Activated CD4-positive, CD25-positive, alpha-beta regulatory T cell treated with anti-CD3 and anti-CD28 coated beads, Interleukin-2, amount 50 U/mL, for 24 hours (primary cell): ENCODE data around the gene MTMR12.

ENCODE experiments used
- ATAC-seq, 2 donors: fragments of 150-1000 bp; cut with Tn5 transposase; one replicate each; pipeline ENCODE4 v1.10.0; 2021; ENCODE audit warnings: mild to moderate bottlenecking in 1 of 2, moderate library complexity in 1 of 2

The MTMR12 gene

DNA sequence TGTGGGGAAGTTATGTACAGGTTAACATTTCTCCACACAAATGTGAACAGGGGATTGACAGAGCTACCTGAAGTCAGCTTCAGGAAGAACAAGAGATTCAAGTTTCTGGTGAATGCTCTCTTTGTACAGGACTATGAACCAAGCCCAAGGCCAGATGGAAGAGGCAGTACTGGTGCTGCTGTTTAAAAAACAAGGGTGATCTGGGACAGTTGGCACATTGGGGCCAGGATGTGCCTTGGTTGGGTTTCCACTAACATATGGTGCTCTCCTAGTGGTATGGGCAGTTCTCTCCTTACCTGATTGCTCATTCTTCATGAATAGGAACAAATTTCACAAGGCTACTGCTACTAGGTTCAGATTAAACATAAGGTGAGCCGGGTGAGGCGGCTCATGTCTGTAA lies 40.0 kb downstream of the MTMR12 start:
- ATAC-seq, result no peak

DNA sequence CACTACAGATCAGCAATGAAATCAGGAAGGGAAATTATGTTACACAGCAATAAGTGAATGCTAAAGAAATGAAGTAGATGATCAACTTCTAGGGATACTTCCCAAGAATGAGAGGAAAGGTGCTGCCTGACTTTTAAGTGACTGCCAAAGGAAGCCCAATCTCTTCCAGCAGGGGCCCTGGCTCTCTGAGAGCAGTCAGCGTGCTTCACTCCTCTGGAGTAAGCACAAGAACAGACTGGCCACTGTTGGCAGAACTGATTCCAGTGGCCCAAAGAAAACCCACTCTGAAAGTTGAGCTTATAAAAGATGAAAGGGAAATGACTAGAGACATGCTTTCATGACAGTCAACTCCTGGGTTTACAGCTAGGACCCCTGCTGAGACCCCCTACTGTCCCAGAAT lies 41.8 kb downstream of the MTMR12 start:
- no peak for ATAC-seq

- no peak for ATAC-seq
These were observed 42.6 kb downstream of the MTMR12 start for GRCh38 chr5:32270178-32270577.

DNA sequence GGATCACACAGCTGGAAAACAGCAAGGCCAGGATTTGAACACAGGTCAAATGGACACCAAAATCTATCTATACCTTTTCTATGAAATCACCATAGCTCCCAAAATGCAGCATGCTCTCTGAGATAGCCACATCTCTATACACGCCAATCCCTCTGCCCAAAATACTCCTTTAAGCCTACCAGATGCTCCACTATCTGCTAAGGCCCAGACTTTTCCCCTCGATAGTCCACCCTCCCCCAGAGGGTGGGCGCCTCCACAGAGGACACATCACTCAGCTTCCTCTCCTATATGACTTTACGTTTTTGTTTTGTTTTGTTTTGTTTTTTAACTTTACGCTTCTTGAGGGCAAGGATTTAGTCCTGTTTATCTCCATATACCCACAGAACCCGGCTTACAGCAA lies 46.8 kb downstream of the MTMR12 start:
- no peak for ATAC-seq

DNA sequence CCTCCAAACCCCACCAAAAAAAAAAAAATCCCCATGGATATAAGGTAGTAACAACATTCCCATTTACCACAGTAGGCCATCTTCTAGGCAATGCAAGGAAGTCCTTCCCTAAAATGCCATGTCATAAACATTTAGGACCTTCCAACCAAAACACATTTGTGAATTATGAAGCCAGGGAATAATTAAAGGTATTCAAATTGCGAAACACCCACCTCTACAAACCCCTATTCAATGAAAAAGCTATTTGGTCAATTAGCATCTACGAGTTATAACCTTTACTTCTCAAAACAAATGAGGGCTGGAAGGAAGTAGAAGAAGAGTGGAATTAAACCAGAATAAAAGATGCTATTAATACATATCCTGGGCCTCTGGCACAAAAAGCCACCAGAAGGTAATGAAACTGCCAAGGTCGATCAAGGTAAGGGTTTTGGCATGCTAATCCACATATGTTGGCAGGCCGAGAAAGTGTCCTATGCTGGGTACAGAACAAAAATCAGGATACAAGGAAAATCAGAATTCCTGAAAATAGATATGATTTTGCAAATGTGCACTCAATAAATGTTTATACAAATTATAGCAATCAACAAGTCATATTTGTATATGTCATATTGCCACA lies 47.7 kb downstream of the MTMR12 start:
- ATAC-seq, result no peak

DNA sequence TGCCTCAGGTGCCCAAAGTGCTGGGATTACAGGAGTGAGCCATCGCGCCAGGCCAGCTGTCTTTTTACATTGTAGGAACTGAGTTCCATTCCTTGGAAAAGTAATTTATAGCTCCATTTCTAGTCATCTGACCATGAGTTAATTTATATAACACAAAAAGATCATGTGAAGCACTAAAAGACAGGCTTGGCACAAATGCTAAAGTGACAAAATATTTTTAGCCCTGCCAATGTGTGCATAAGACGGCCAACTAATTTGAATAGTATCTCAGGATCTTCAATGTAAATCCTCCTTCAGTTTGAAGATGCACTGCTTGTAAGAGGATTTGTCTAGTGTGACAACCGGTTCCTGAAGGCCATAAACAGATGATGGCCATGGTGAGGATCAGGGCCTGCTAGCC lies 49.1 kb downstream of the MTMR12 start:
- ATAC-seq, result no peak

DNA sequence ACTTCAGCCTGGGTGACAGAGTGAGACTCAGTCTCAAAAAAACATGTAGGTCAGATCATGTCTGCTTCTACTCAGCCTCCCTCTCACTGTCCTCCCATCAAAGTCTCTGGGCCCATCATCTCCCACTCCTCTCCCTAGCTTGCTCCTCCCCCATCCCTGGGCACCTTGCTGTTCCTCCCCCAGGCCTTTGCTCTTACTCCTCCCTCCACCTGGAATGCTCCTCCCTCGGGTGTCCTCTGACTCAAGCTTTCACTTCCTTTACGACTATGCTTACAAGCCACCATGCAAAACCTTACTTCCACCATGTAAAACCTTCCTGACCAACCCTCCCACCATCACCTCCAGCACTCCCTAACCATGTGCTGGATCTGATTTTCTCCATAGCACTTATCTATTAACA lies 51.5 kb downstream of the MTMR12 start:
- peak in 1 of 2 donors; percentile 58 for ATAC-seq

GRCh38 chr5:32259033-32259432 lies 53.7 kb downstream of the MTMR12 start:
- ATAC-seq, result no peak

DNA sequence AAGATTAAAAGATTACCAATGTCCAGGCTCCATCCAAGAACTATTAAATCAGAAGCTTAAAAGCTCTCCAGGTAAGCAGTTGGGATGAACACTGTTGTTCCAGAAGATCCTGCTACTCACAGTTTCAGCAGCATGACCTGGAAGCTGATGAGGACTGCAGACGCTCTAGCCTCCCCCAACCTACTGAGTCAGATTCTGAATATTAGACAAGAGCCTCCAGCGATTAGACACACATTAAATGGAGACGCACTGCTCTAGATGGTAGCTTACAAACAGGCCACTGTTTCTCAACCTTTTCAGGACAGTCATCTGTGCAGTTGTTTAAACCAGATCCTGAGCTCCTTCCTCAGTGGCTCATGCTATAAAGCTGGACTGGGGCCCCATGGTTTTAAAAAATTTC lies 54.3 kb downstream of the MTMR12 start:
- ATAC-seq, result no peak

DNA sequence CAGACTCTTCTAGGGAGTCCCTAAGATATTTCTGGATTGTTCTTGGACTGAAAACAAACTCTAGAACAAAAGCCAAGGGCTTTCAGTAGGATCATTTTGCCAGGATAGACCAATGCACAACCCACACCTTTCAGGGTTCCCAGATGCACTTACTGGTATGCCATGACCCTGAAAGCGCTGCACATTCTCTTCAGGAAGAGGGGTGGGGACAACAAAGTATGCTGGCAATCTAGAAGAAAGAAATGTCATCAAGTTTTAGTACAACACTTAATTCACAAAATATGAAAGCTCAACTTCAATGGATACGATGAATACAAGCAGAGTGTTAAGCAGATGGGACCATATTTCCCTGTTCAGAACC lies 57.2 kb downstream of the MTMR12 start:
- no peak for ATAC-seq

DNA sequence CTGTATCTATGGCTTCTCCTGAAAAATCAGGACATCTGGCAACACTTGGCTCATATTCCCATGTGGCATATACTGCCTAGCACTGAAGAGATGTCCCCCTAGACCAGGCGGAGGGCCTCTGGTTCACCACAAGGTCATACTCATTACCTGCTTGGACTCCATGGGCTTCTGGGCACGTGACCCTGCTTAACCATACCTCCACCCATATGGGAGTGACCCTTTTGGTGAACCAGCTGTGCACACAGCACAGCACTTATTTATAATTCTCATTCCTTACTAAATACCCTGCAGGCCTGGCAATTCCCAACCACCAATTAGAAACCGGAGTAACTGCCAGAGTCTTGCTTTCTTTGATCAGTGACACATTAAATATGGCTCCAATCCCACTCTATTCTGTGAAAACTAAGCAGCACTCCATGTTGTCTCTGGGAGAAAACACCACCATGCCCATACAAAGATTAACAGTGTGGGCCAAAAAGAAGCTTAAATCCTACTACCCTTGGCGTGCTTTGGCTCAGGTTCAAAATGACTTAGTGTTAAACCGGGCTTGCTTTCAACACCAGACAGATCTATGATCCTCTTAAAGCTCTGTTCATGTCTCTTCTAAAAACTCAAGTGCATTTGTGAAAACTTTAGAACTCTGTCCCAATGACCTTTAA lies 57.7 kb downstream of the MTMR12 start:
- ATAC-seq, result no peak

DNA sequence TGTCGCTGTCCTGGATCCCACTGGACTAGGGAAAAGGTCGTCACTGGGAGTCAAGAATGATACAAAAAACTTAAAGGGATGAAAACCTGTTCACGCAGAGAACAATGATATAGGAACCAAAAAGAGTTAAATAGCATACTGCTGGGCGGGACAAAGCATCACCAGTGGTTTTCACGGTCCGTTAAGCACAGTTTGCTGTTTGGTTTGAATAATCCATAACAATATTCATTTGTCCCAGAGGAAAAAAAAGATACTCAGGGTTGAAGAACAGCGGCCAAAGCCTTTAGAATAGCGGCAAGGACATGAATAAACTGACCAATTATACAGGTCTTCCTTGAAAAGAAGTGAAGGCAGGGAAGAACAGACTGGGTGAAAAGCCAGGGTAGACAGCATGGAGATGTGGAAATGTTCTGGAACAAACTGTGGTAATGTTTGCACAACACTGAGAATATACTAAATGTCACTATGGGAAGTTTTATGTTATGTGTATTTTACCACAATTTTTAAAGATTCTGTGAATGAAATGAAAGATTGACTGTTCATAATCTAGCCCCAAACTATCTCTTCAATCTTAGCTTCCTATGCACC lies 60.8 kb downstream of the MTMR12 start:
- no peak for ATAC-seq

GRCh38 chr5:32249668-32250067 lies 63.1 kb downstream of the MTMR12 start:
- ATAC-seq, result no peak

- no peak for ATAC-seq
These were observed 67.0 kb downstream of the MTMR12 start for GRCh38 chr5:32245742-32246141.

GRCh38 chr5:32244017-32244416 lies 68.7 kb downstream of the MTMR12 start:
- no peak for ATAC-seq

DNA sequence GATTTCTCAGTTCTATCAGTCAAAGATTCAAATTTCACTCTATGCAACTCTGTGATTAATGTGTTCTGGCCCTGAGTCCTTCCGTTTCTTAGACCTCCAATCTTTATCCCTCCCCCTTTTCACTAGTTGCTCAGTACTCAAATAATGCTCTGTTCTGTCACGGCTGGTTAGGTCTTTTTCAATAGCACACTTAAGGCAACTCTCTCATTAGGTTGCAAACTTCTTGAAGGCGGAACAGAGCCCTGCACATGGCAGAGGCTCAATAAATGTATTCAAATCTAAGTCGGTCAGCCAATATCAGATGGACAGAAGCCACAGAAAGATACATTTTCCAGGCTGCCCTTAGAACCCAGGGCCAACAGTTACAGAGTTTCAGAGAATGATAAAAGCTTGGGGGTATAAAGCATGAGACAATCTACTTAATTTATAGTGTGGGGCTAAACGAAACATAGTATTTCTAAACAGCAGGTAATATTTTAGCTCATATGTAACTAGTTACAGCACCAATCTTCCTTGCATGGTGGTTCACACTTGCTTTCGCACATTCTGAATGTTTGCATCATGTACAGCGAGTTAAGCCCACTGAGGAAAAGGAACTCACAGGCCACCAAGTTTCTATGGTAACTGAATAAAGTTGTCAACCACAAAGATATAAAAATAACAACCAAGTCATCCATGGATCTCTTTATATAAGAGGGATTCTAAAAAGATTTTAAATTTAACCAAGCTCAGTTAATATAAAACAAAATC lies 71.5 kb downstream of the MTMR12 start:
- no peak for ATAC-seq

DNA sequence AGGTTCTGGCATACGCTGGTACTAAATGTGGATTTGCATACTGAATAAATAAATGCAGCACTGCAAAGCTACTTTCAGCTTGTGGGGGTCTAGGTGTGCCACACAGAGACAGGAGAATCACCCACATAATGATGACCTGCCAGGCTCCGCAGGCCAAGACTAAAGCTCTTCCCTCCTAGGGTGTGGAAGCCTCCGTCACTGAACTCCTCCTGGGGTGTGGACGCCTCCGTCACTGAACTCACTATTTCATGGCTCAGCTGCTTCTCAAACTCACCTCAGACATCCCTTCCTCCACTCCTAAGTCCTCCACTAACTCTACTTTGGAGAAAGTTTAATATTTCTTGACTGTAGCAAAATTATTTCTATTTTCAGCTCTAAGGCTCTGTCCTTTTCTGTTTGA lies 73.4 kb downstream of the MTMR12 start:
- ATAC-seq, result no peak

GRCh38 chr5:32233696-32234447 lies 78.9 kb downstream of the MTMR12 start:
- ATAC-seq, result no peak

DNA sequence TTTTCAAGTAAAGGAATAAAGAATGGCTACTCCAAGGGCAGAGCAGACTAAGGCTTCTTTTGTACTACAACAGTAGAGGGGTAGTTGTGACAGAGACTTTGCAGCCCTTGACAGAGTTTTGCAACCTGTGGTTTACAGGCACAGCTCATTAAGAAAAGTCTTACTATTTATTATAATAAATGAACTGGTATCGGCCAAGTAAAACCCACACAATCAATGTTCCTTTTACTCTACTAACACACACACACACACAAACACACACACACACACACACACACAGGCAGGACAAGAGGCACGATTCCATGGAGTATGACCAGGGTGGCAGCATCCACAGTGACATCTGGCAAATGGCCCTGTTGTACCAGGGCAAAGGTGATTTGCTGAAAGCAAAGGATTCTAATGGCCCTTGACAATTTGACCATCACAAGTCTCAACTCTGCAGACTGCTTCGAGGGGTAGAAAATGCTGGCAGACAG lies 79.5 kb downstream of the MTMR12 start:
- ATAC-seq, result no peak

GRCh38 chr5:32232441-32233219 lies 80.1 kb downstream of the MTMR12 start:
- peak; percentile 82 for ATAC-seq

DNA sequence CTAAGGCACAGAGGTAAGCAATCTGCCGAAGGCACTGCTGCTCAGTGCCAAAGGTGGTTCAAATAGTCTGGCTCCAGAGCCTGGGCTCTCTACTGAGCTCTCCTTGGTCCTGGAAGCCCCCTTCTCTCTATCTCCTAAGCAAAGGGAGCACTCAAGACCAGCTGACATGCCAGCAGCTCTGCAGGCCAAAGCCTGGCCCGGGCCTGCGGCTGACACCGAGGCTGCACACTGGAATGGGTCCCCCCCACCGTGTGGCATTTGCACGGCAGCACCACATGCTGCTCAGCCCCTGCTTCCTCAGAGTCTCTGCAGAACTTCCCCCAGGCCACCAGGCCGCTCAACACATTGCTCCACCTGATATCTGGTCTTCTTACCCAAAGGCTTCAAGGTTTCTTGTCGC lies 80.8 kb downstream of the MTMR12 start:
- ATAC-seq, result no peak

DNA sequence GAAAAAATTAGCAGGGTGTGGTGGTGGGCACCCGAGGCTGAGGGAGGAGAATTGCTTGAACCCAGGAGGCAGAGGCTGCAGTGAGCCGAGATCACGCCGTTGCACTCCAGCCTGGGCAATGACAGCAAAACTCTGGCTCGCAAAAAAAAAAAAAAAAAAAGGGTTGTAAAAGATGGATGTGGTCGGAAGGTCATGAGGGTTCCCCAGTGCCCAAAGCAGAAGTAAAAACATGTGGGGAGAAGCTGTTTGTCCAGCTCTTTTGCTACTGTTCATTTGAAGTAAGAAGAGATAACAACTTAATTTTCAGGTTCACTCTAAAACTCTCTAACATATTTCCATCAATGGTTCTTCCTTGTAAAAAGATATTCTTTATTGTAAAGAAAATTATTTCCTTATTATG lies 81.5 kb downstream of the MTMR12 start:
- ATAC-seq, result no peak
